K562 (cell line): ENCODE results near the gene RBM22.

Source experiments
- CREB1 ChIP-seq, 2 experiments: sonication (generic) in 1 of 2; formaldehyde crosslinking in 1 of 2; IDR thresholded peaks; 2 replicates each; pipeline versions ENCODE4 v1.6.1 to v1.8.0; 2012 to 2022; ENCODE audit warnings: inconsistent platforms in 1 of 2, mild to moderate bottlenecking in 1 of 2, missing genetic modification reagents in 1 of 2, moderate library complexity in 1 of 2
- CTCF ChIP-seq, 3 experiments: IDR thresholded peaks in 2 of 3; conservative IDR thresholded peaks in 1 of 3; 2 replicates each; pipeline ENCODE4 v1.5.1; 2011 to 2012; ENCODE audit warnings: low read length in 3 of 3, mild to moderate bottlenecking in 3 of 3, control low read depth in 2 of 3, improper control_type of control experiment in 1 of 3, inconsistent platforms in 1 of 3, low read depth in 1 of 3, mixed read lengths in 1 of 3, moderate library complexity in 1 of 3; ENCODE audit not compliant: insufficient read depth in 2 of 3
- RAD51 ChIP-seq: fragments of 450-650 bp; IDR thresholded peaks from 2 replicates; pipeline ENCODE4 v1.7.1; 2016; ENCODE audit warnings: low read depth, mild to moderate bottlenecking, borderline replicate concordance
- SRSF1 ChIP-seq: fragments of 200-400 bp; formaldehyde crosslinking; IDR thresholded peaks from 2 replicates; pipeline ENCODE4 v1.6.1; 2017; ENCODE audit warnings: mild to moderate bottlenecking, low read depth, low read length, moderate library complexity
- STAG1 ChIP-seq: sonication (generic); formaldehyde crosslinking; IDR thresholded peaks from 2 replicates; pipeline ENCODE4 v1.5.0; 2020; ENCODE audit warnings: missing genetic modification reagents, borderline replicate concordance

DNA sequence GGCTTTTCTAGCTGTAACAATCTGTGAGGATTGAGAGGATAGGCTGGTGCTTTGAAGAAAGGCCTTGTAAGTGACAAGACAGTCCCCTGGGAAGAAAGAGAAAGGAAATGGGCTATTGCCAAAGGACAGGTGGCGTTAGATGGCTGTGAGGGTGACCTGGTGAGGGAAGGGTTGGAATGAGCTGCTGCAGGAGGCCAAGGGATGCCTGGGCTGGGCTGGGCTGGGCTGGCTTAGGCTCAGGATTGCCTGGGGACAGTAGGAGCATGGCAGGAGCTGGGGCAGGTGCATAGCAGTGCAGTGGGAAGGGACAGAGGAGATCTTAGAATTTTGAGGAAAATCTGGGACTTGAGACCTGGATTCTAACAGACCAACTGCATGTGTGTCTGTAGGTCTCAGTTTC lies 49.5 kb downstream of the RBM22 start:
- TF ChIP-seq STAG1 (CRISPR knock-in tag) (no peak), RAD51 (no peak), CTCF (IDR thresholded peaks at IDR 0.05 in 2 of 3, conservative IDR thresholded peaks at IDR 0.05 in 1 of 3; ENCODE audit: insufficient read depth in 2 of 3, low read depth in 1 of 3, low read length in 3 of 3) (no peak), CREB1 (IDR thresholded peaks at IDR 0.05) (no peak), CREB1 (CRISPR knock-in tag; IDR thresholded peaks at IDR 0.05) (no peak), SRSF1 (no peak)
